ENCODE data around the gene GPR108.

The GPR108 gene

DNA sequence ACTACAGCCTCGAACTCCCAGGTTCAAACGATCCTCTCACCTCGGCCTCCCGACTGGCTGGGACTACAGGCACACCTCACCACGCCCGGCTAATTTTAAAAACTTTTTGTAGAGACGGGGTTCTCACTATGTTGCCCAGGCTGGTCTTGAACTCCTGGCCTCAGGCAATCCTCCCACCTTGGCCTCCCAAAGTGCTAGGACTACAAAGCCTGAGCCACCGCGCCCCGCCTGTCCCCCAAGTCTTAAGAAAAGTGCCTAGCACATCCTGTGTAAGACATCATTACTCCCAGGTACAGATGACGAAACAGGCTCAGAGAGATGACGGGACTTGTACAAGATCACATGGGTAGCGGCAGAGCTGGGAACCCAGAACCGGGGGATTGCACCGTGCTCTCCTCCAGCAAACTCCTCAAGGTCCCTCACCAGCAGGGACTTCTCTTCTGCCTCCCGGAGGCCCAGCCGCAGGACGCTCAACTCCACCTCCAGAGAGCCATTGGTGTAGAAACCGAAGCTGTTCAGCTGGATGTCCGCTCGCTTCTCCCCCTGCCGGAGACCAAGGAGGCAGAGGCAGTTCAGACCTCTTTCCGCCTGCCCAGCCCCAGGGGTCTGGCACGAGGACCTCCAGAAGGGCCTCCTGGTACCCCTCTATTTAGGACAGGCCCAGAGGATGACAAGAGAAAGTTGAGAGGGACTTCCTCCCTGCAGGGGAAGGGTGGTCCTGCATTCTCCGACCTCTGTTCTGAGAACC lies 1.0 kb downstream of the GPR108 start:
- peak; percentile 92 for DNase-seq

DNA sequence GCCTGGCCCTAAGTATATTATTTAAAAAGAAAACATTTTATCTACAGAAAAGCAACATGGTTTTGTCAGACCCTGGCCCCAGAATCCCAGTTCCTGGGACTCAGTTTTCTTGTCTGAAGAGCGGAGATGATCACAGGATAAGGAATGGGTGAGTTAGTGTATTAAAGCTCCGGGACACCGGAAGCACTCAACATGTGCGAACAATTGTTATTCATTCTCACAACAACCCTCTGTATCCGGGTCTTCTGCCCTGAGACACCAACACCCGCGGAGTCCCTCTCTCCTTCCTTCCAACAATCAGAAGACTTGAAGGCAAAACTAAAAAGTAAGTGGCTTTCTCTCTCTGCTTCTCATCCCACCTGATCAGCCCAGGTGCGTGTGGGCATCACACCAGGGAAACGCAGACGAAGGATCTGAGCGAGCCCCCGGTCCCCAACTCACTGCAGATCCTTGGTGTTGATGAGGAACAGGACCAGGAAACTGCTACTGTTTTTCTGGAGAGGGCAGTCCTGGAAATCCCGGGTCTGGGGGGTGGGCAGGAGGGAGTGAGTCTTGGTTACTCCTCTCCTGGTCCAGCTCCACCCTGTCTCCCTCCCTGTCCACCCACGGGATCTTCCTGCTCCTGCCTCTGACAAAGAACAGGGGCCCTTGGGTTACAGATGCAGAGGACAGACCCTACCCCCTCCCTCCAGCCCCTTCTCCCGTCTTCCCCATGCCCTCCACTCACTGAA lies 2.0 kb downstream of the GPR108 start:
- no peak for DNase-seq

GRCh38 chr19:6734096-6734696 lies 3.2 kb downstream of the GPR108 start:
- DNase-seq: no peak

DNA sequence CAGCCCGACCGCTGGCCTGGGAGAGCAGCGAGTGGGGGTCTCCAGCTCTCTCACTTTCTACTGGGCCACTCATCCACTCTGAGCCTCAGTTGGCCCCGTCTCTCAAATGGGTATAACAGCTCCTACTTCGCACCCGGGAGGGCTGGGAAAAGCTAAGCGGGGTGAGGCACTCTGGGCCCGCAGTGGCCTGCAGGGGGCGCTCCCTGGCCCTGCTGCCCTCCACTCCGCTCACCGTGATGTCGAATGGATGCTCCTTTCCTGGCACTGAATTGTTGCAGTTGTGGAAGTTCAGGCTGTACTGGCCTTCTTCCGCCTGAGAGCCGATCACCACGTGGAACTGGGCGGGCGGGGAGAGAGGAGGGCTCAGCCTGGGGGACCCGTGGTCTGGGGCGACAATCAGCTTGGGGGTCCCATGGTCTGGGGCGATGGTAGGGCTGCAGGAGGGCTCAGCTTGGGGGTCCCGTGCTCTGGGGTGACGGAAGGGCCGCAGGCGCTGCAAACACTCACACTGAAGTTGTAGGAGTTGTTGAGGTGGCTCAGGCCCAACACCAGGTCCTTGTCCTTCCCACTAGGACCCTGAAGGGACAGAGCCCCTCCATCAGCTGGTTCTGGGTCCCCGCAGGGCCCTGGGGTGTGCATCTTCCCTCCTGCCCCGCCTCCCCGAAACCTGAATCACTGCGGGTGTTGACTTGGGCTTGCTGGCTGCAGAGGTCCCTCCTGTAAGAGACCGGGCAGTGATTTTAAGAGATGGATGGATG lies 3.9 kb downstream of the GPR108 start:
- no peak for DNase-seq

DNA sequence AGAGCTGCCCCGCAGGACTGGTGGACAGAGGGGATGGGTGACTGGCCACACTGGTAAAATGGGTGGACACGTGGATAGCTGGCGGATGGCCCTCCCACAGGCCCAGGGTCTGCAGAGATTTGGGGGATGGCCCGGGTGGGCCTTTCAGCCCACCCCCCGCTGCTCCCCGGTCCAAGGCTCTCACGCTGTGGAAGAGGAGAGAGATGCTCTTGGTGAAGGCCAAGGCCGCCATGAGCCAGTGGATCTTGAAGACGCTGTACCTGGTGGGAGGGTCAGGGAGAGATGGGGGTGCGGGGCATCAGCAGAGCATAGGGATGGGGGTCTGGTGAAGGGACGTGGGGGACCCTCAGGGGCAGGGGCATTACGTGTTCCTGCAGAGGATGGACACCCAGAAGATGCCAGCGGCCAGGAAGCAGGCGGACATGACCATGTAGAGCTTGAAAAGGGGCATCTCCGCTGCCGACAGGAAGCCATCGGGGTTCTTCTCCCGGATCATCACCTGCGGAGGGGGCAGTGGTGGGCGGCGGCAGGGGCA lies 4.5 kb downstream of the GPR108 start:
- DNase-seq: no peak

GRCh38 chr19:6731822-6732221 lies 5.6 kb downstream of the GPR108 start:
- no peak for DNase-seq

- no peak for DNase-seq
These were observed 6.3 kb downstream of the GPR108 start for GRCh38 chr19:6730941-6731670.

DNA sequence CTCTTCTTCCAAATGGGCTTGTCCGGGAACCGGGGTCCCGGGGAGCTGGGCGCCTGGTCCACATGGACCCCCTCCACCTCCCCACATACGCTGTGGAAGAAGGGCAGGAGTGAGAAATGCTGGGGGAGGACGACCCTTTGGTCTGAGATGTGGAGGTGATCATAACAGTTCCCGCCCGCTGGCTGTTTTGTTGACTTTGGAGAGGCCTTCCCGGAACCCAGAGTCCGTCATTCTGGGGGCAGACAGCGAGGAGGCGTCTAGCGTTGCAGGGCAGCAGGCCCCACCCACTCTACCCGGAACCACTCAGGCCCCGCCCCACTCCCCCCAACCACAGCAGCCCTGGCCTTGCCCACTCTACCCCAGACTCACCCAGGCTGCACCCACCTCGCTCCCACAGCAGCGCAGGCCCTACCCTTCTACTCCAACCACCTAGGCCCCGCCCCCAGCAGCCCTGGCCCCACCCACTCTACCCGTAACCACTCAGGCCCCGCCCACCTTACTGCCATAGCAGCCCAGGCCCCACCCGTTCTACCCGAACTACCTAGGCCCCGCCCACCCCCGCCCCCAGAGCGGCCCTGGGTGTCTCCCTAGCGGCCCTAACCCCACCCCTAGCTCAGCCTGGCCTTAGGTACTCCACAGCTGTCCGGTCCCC lies 7.1 kb downstream of the GPR108 start:
- DNase-seq: peak; percentile 35

- no peak for DNase-seq
These were observed 7.7 kb downstream of the GPR108 start for GRCh38 chr19:6729573-6730152.

DNA sequence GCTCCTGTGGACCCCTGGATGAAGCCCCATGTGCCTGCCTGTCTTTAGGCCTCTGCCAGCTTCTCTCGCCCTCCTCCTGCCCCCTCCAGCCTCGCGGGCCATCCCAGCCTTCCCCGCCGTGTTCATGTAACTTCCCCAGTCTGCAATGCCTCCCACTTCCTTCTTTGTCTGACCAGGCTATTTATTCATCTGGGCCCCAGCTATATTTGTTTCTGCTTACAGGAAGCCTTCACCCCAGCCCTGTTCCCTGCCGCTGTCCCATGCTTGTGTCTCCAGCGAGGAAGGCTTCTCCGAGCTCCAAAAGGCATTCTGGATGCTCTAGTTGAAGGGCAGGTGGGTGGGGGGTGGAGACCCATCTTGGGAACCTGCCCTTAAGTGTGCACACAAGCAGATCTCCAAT lies 9.0 kb downstream of the GPR108 start:
- peak; percentile 80 for DNase-seq

GRCh38 chr19:6725513-6726231 lies 11.7 kb downstream of the GPR108 start:
- DNase-seq: no peak

- no peak for DNase-seq
These were observed 12.5 kb downstream of the GPR108 start for GRCh38 chr19:6724631-6725492.

- peak; percentile 46 for DNase-seq
These were observed 13.6 kb downstream of the GPR108 start for GRCh38 chr19:6723738-6724137.

- no peak for DNase-seq
These were observed 14.2 kb downstream of the GPR108 start for GRCh38 chr19:6723108-6723618.

DNA sequence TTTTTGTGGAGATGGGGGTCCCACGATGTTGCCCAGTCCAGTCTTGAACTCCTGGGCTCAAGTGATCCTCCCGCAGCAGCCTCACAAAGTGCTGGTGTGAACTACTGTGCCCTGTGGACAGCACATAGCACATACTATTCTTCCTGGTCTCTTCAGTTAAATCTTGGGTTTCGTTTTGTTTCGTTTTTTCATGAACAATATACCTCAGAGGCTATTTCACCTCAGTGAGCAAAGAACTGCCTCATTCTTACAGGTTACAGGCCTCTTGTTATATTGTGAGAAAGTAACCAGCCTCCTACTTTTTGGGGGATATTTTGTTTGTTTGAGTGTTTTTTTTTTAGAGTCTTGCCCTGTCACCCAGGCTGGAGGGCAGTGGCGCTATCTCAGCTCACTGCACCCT lies 15.6 kb downstream of the GPR108 start:
- DNase-seq: no peak

GRCh38 chr19:6721138-6721474 lies 16.3 kb downstream of the GPR108 start:
- DNase-seq: no peak

- peak; percentile 90 for DNase-seq
These were observed 16.8 kb downstream of the GPR108 start, which contains the start of gene C3 for GRCh38 chr19:6720369-6721137. C3 (minus strand) TSS chr19:6720650; CDS start chr19:6720589, 61 bp downstream.

- DNase-seq: no peak
These were observed 17.4 kb downstream of the GPR108 start for GRCh38 chr19:6719992-6720368.

DNA sequence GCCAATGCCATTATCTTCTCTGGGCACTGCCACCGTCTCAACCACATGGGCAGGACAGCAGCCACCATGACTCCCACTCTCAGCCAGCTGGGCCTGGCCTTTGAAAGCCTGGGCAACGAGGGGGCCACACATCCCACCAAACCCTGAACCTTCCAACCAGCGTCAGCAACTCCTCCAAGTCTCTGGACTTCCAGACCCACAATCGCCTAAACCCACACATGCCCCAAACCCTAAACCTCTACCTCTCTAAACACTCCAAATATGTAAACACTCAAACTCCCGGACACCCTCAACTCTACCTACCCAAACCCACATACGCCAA lies 17.9 kb downstream of the GPR108 start:
- DNase-seq: no peak

Measured in suppressor macrophage treated with lipopolysaccharide for 4 hours (primary cell).